MCF 10A (cell line): Measurements from ENCODE around the gene CCNH. TPM values are rescaled to one million over a fixed set of nuclear protein-coding genes. Genes with fewer than 3 reads are reported as not detected.

Experiments
- BruUV-seq: library from RNA; stranded (reverse); fragments of 400-500 nt; replicated peaks from 2 replicates; lab custom pipeline; 2021; lab: Mats Ljungman, UMichigan
- CTCF ChIA-PET: fragments of 300-600 bp; sonication (Branson Sonifier 250); formaldehyde crosslinking; extraction: SDS; loops from one replicate; lab custom pipeline; 2021; ENCODE audit warnings: antibody characterized with exemption, inconsistent platforms; lab: Yijun Ruan, JAX
- POLR2A ChIA-PET: fragments of 300-600, 350-650 bp; sonication (Branson Sonifier 250); formaldehyde crosslinking; extraction: SDS; loops from one replicate; lab custom pipeline; 2020; ENCODE audit warnings: antibody characterized with exemption, inconsistent platforms; lab: Yijun Ruan, JAX
- DNase-seq: peaks from one replicate; pipeline ENCODE4 v3.0.0-alpha.2; 2018; ENCODE audit not compliant: unreplicated experiment
- H3K27ac Mint-ChIP-seq: one replicate; pipeline ENCODE4 v1.8.0; 2022; ENCODE audit warnings: mild to moderate bottlenecking, low read depth, mixed read lengths; ENCODE audit not compliant: unreplicated experiment
- H3K27me3 Mint-ChIP-seq: one replicate; pipeline ENCODE4 v1.8.0; 2022; ENCODE audit warnings: mixed read lengths; ENCODE audit not compliant: insufficient read depth, unreplicated experiment
- H3K36me3 Mint-ChIP-seq: one replicate; pipeline ENCODE4 v1.8.0; 2022; ENCODE audit warnings: mild to moderate bottlenecking, moderate library complexity, mixed read lengths; ENCODE audit not compliant: insufficient read depth, unreplicated experiment
- H3K4me1 Mint-ChIP-seq: one replicate; pipeline ENCODE4 v1.8.0; 2022; ENCODE audit warnings: mixed read lengths; ENCODE audit not compliant: insufficient read depth, unreplicated experiment
- H3K4me3 Mint-ChIP-seq: one replicate; pipeline ENCODE4 v1.8.0; 2022; ENCODE audit warnings: mild to moderate bottlenecking, moderate library complexity, mixed read lengths; ENCODE audit not compliant: unreplicated experiment
- H3K9me3 Mint-ChIP-seq: one replicate; pipeline ENCODE4 v1.8.0; 2022; ENCODE audit warnings: mixed read lengths; ENCODE audit not compliant: unreplicated experiment
- intact Hi-C: fragments of 100-400 bp; cut with micrococcal nuclease; formaldehyde crosslinking; loops from 2 replicates; pipeline ENCODE4 v1.14.1; 2022
- total RNA-seq: library from RNA; stranded (reverse); gene quantifications from 2 replicates; pipeline ENCODE4 v1.2.3, GENCODE V29; 2022
- TF ChIP-seq, protein P1 (sequence below): fragments of 200-600 bp; IDR thresholded peaks from one replicate; pipeline ENCODE4 v1.8.0; 2022; ENCODE audit warnings: antibody characterized with exemption, mild to moderate bottlenecking; ENCODE audit not compliant: unreplicated experiment

CCNH gene
- total RNA-seq, 1 experiment from 2014 or later = 51.5 TPM

DNA sequence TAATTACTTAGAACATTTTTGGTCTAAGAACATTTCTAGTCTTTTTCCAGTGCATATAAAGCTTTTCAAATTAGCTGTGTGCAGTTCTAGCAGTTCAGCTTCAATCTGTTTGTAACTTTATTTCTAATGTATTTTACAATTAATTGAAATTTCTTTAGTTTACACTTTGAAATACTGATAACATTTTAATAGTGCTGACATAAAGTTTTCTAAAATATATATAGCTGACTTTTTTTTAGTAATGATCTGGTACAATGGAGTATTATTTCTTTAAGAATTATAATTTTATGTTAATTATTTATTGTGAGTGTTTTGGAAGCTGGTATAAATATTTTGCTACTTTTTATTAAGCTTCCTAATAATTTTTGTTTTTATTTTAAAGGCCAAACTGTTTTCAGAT, 43.3 kb downstream of the CCNH start:
- Mint-ChIP-seq H3K9me3 (no peaks in the 10 kb centered on the region), H3K4me1 (no peaks in the 10 kb centered on the region), H3K4me3 (no peak overlapping the region), H3K36me3 (peaks cover 72% of the 10 kb centered on the region), H3K27me3 (no peaks in the 10 kb centered on the region), H3K27ac (no peak overlapping the region)
- POLR2A ChIA-PET = interaction anchor here (0.9 kb wide), 1 partner anchor 101 kb away, joined by 3 read pairs; no protein-coding TSS in a partner anchor
- CTCF ChIA-PET = interaction anchor here (0.7 kb wide), 1 partner anchor 148 kb away, joined by 3 read pairs; no protein-coding TSS in a partner anchor
- intact Hi-C loops = no loop called here
- BruUV-seq = no TSS peak
- DNase-seq = no peak
- TF ChIP-seq, protein P1, sequence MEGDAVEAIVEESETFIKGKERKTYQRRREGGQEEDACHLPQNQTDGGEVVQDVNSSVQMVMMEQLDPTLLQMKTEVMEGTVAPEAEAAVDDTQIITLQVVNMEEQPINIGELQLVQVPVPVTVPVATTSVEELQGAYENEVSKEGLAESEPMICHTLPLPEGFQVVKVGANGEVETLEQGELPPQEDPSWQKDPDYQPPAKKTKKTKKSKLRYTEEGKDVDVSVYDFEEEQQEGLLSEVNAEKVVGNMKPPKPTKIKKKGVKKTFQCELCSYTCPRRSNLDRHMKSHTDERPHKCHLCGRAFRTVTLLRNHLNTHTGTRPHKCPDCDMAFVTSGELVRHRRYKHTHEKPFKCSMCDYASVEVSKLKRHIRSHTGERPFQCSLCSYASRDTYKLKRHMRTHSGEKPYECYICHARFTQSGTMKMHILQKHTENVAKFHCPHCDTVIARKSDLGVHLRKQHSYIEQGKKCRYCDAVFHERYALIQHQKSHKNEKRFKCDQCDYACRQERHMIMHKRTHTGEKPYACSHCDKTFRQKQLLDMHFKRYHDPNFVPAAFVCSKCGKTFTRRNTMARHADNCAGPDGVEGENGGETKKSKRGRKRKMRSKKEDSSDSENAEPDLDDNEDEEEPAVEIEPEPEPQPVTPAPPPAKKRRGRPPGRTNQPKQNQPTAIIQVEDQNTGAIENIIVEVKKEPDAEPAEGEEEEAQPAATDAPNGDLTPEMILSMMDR = no peak

DNA sequence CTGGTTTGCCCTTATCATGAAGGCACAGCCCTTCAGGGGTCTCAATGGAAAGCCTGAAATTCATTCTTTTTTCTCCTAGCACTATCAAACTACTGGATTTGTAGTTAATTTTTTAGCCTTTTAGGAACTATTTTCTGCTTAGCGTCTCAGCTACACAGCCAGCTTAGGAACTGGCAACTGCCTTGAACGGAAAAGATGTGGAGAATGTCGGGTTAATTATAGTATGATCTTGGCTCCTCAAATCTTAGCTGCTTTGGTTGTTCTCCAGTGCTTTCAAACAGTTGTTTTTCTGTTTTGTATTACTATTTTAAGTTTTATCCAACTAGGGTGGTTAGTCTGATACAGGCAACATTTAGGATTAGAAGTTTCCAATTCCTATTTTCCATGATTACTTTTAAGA, 44.1 kb downstream of the CCNH start:
- Mint-ChIP-seq H3K9me3 (no peaks in the 10 kb centered on the region), H3K27ac (no peak overlapping the region), H3K4me1 (no peaks in the 10 kb centered on the region), H3K27me3 (no peaks in the 10 kb centered on the region), H3K36me3 (peaks cover 75% of the 10 kb centered on the region), H3K4me3 (no peak overlapping the region)
- intact Hi-C loops = no loop called here
- ChIA-PET POLR2A (no interaction called here), CTCF (no interaction called here)
- TF ChIP-seq, protein P1 = no peak
- no peak for DNase-seq
- no TSS peak for BruUV-seq

DNA sequence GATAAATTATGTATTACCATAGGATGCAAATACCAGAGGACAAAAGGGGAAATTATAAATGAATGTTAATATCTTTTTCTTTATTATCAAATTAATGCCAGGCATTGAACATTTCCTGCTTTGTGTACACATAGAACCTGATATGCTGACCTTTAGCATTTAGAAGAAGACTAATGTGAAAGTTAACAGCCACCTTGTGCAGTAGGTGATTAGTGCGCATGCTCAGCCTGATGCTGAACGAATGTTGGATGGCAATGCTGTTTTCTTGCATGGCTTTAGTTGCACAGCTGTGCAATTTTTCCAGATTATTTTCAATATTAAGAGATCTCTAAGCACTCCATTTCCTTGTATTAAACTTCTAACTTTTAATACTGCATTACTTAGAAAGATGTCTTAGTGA, 45.5 kb downstream of the CCNH start:
- TF ChIP-seq, protein P1 = no peak
- intact Hi-C loops = no loop called here
- Mint-ChIP-seq H3K4me3 (no peak overlapping the region), H3K27ac (no peak overlapping the region), H3K36me3 (peaks cover 73% of the 10 kb centered on the region), H3K4me1 (no peaks in the 10 kb centered on the region), H3K9me3 (no peaks in the 10 kb centered on the region), H3K27me3 (no peaks in the 10 kb centered on the region)
- ChIA-PET CTCF (interaction anchor here (0.8 to 1.1 kb wide), 2 partner anchors 297 to 397 kb away, joined by 3 to 4 read pairs; no protein-coding TSS in a partner anchor), POLR2A (interaction anchor here (1.1 kb wide), 1 partner anchor 14 kb away, joined by 3 read pairs; no protein-coding TSS in a partner anchor)
- BruUV-seq = no TSS peak
- DNase-seq = no peak

DNA sequence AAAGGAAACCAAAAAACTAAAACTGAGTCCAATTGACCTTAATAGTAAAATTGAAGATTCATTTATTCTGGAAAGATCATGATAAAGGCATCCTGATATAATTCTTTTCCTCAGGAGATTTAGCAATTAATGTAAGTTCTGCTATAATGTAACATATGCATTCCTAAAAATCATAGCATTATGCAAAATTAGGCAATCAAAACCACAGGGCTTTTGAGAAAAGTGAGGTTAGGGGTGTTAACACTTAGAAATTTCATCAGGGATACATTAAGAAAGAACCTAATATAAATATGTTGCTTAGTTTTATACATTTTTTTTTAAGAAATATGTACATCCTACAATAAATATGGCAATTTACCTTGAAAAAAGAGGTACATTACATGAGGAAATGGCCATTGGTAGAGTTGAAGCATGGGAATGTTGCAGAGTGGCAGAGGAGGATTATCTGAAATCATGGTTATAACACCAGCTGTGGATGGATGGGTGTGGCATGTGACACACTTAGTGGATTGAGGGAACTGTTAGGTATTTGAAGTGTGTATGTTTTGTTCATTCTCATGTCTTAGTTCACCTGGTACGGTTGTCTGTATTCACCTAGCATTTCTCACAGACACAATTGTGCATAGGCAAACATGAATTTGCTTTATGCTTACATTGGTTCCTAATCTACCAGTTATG, 51.1 kb downstream of the CCNH start:
- POLR2A ChIA-PET = no interaction called here
- TF ChIP-seq, protein P1 = no peak
- intact Hi-C loops = loop anchor here (5.0 kb wide), 1 partner anchor 94 kb away; the partner anchor contains the start of gene RASA1
- Mint-ChIP-seq H3K4me3 (no peak overlapping the region), H3K36me3 (peaks cover 67% of the 10 kb centered on the region), H3K27ac (peak overlapping the region; percentile 57), H3K27me3 (no peaks in the 10 kb centered on the region), H3K4me1 (peaks cover 11% of the 10 kb centered on the region), H3K9me3 (no peaks in the 10 kb centered on the region)
- no TSS peak for BruUV-seq
- CTCF ChIA-PET = no interaction called here
- peak; percentile 32 for DNase-seq
